ENCODE data around the gene PGLYRP4. TPM values are rescaled to one million over a fixed set of nuclear protein-coding genes. Genes with fewer than 3 reads are reported as not detected.

PGLYRP4 gene
- polyA plus RNA-seq, 2 donors: 3.1 to 3.3 TPM

- H3K27me3 ChIP-seq (ENCODE audit: control insufficient read depth in 1 of 2, insufficient read depth in 2 of 2, low read length in 2 of 2): no peaks in the 10 kb centered on the region
- WGBS, 2 donors: 57 to 63% methylated on average over 3 of the region's 3 CpGs
- no peaks in the 10 kb centered on the region for H3K36me3 ChIP-seq (ENCODE audit: control insufficient read depth in 2 of 2, insufficient read depth in 2 of 2, low read length in 1 of 2)
- peaks cover 0 to 2% of the 10 kb centered on the region in 2 donors for H3K9me3 ChIP-seq (ENCODE audit: control insufficient read depth in 2 of 2, insufficient read depth in 1 of 2, low read depth in 1 of 2, low read length in 1 of 2)
- peak overlapping the region; percentile 65 to 90 for H3K27ac ChIP-seq (ENCODE audit: low read depth in 2 of 2, low read length in 1 of 2)
- peak overlapping the region; percentile 5 to 18 for H3K4me3 ChIP-seq (ENCODE audit: low read depth in 1 of 2, low read length in 2 of 2)
- peaks cover 0 to 25% of the 10 kb centered on the region in 2 donors for H3K4me1 ChIP-seq (ENCODE audit: control insufficient read depth in 2 of 2, insufficient read depth in 2 of 2, low read length in 1 of 2)
These were observed 44.2 kb upstream of the PGLYRP4 start for GRCh38 chr1:153392822-153393221.

- Histone ChIP-seq H3K4me3 (ENCODE audit: low read depth in 1 of 2, low read length in 2 of 2) (peak overlapping the region; percentile 5 to 18), H3K27ac (ENCODE audit: low read depth in 2 of 2, low read length in 1 of 2) (peak overlapping the region; percentile 63 to 90), H3K36me3 (ENCODE audit: control insufficient read depth in 2 of 2, insufficient read depth in 2 of 2, low read length in 1 of 2) (no peaks in the 10 kb centered on the region), H3K9me3 (ENCODE audit: control insufficient read depth in 2 of 2, insufficient read depth in 1 of 2, low read depth in 1 of 2, low read length in 1 of 2) (peaks cover 0 to 2% of the 10 kb centered on the region in 2 donors), H3K4me1 (ENCODE audit: control insufficient read depth in 2 of 2, insufficient read depth in 2 of 2, low read length in 1 of 2) (peaks cover 0 to 25% of the 10 kb centered on the region in 2 donors), H3K27me3 (ENCODE audit: control insufficient read depth in 1 of 2, insufficient read depth in 2 of 2, low read length in 2 of 2) (no peaks in the 10 kb centered on the region)
- WGBS, 2 donors: 47 to 48% methylated on average over 3 of the region's 3 CpGs
These were observed 43.6 kb upstream of the PGLYRP4 start for GRCh38 chr1:153392258-153392657.

- H3K9me3 ChIP-seq (ENCODE audit: control insufficient read depth in 2 of 2, insufficient read depth in 1 of 2, low read depth in 1 of 2, low read length in 1 of 2): no peaks in the 10 kb centered on the region
- no peaks in the 10 kb centered on the region for H3K27me3 ChIP-seq (ENCODE audit: control insufficient read depth in 1 of 2, insufficient read depth in 2 of 2, low read length in 2 of 2)
- peak within 1 kb of the TSS; percentile 53 to 64 for H3K4me3 ChIP-seq (ENCODE audit: low read depth in 1 of 2, low read length in 2 of 2)
- H3K36me3 ChIP-seq (ENCODE audit: control insufficient read depth in 2 of 2, insufficient read depth in 2 of 2, low read length in 1 of 2): no peaks in the 10 kb centered on the region
- 48 to 55% methylated on average over 7 of the region's 7 CpGs for WGBS, 2 donors
- peaks cover 0 to 28% of the 10 kb centered on the region in 2 donors for H3K4me1 ChIP-seq (ENCODE audit: control insufficient read depth in 2 of 2, insufficient read depth in 2 of 2, low read length in 1 of 2)
- peak within 1 kb of the TSS; percentile 89 to 95 for H3K27ac ChIP-seq (ENCODE audit: low read depth in 2 of 2, low read length in 1 of 2)
These were observed 42.5 kb upstream of the PGLYRP4 start, which contains the start of gene S100A8 for GRCh38 chr1:153390938-153391710. TSS of gene S100A8 (minus strand) at chr1:153391073. CDS start at chr1:153390535, 538 bp downstream.

GRCh38 chr1:153389973-153390879, 41.6 kb upstream of the PGLYRP4 start:
- Histone ChIP-seq H3K4me1 (ENCODE audit: control insufficient read depth in 2 of 2, insufficient read depth in 2 of 2, low read length in 1 of 2) (peaks cover 0 to 26% of the 10 kb centered on the region in 2 donors), H3K27me3 (ENCODE audit: control insufficient read depth in 1 of 2, insufficient read depth in 2 of 2, low read length in 2 of 2) (no peaks in the 10 kb centered on the region), H3K9me3 (ENCODE audit: control insufficient read depth in 2 of 2, insufficient read depth in 1 of 2, low read depth in 1 of 2, low read length in 1 of 2) (no peaks in the 10 kb centered on the region), H3K36me3 (ENCODE audit: control insufficient read depth in 2 of 2, insufficient read depth in 2 of 2, low read length in 1 of 2) (no peaks in the 10 kb centered on the region), H3K27ac (ENCODE audit: low read depth in 2 of 2, low read length in 1 of 2) (peak overlapping the region; percentile 89 to 95), H3K4me3 (ENCODE audit: low read depth in 1 of 2, low read length in 2 of 2) (peak overlapping the region; percentile 53 to 64)
- 52 to 61% methylated on average over 17 of the region's 17 CpGs for WGBS, 2 donors

GRCh38 chr1:153389401-153389800, 40.8 kb upstream of the PGLYRP4 start:
- peak overlapping the region; percentile 53 to 64 for H3K4me3 ChIP-seq (ENCODE audit: low read depth in 1 of 2, low read length in 2 of 2)
- WGBS, 2 donors: 84 to 85% methylated on average over 1 of the region's 1 CpG
- peak overlapping the region; percentile 89 to 95 for H3K27ac ChIP-seq (ENCODE audit: low read depth in 2 of 2, low read length in 1 of 2)
- H3K9me3 ChIP-seq (ENCODE audit: control insufficient read depth in 2 of 2, insufficient read depth in 1 of 2, low read depth in 1 of 2, low read length in 1 of 2): no peaks in the 10 kb centered on the region
- no peaks in the 10 kb centered on the region for H3K36me3 ChIP-seq (ENCODE audit: control insufficient read depth in 2 of 2, insufficient read depth in 2 of 2, low read length in 1 of 2)
- peaks cover 0 to 20% of the 10 kb centered on the region in 2 donors for H3K4me1 ChIP-seq (ENCODE audit: control insufficient read depth in 2 of 2, insufficient read depth in 2 of 2, low read length in 1 of 2)
- H3K27me3 ChIP-seq (ENCODE audit: control insufficient read depth in 1 of 2, insufficient read depth in 2 of 2, low read length in 2 of 2): no peaks in the 10 kb centered on the region

- Histone ChIP-seq H3K36me3 (ENCODE audit: control insufficient read depth in 2 of 2, insufficient read depth in 2 of 2, low read length in 1 of 2) (no peaks in the 10 kb centered on the region), H3K4me1 (ENCODE audit: control insufficient read depth in 2 of 2, insufficient read depth in 2 of 2, low read length in 1 of 2) (peaks cover 0 to 16% of the 10 kb centered on the region in 2 donors), H3K27ac (ENCODE audit: low read depth in 2 of 2, low read length in 1 of 2) (peak overlapping the region; percentile 82 to 84), H3K4me3 (ENCODE audit: low read depth in 1 of 2, low read length in 2 of 2) (no peak overlapping the region), H3K9me3 (ENCODE audit: control insufficient read depth in 2 of 2, insufficient read depth in 1 of 2, low read depth in 1 of 2, low read length in 1 of 2) (no peaks in the 10 kb centered on the region), H3K27me3 (ENCODE audit: control insufficient read depth in 1 of 2, insufficient read depth in 2 of 2, low read length in 2 of 2) (no peaks in the 10 kb centered on the region)
- WGBS, 2 donors: 79 to 85% methylated on average over 4 of the region's 4 CpGs
These were observed 39.1 kb upstream of the PGLYRP4 start for GRCh38 chr1:153387785-153388184.

- WGBS, 2 donors: 83 to 91% methylated on average over 4 of the region's 4 CpGs
- no peaks in the 10 kb centered on the region for H3K9me3 ChIP-seq (ENCODE audit: control insufficient read depth in 2 of 2, insufficient read depth in 1 of 2, low read depth in 1 of 2, low read length in 1 of 2)
- peaks cover 0 to 13% of the 10 kb centered on the region in 2 donors for H3K4me1 ChIP-seq (ENCODE audit: control insufficient read depth in 2 of 2, insufficient read depth in 2 of 2, low read length in 1 of 2)
- no peaks in the 10 kb centered on the region for H3K36me3 ChIP-seq (ENCODE audit: control insufficient read depth in 2 of 2, insufficient read depth in 2 of 2, low read length in 1 of 2)
- H3K27ac ChIP-seq (ENCODE audit: low read depth in 2 of 2, low read length in 1 of 2): peak overlapping the region; percentile 80 to 90
- no peak overlapping the region for H3K4me3 ChIP-seq (ENCODE audit: low read depth in 1 of 2, low read length in 2 of 2)
- H3K27me3 ChIP-seq (ENCODE audit: control insufficient read depth in 1 of 2, insufficient read depth in 2 of 2, low read length in 2 of 2): no peaks in the 10 kb centered on the region
These were observed 38.4 kb upstream of the PGLYRP4 start for GRCh38 chr1:153387001-153387400.

GRCh38 chr1:153386500-153386901, 37.9 kb upstream of the PGLYRP4 start:
- WGBS, 2 donors: 31 to 45% methylated on average over 5 of the region's 5 CpGs
- no peaks in the 10 kb centered on the region for H3K27me3 ChIP-seq (ENCODE audit: control insufficient read depth in 1 of 2, insufficient read depth in 2 of 2, low read length in 2 of 2)
- H3K4me1 ChIP-seq (ENCODE audit: control insufficient read depth in 2 of 2, insufficient read depth in 2 of 2, low read length in 1 of 2): peaks cover 0 to 11% of the 10 kb centered on the region in 2 donors
- H3K4me3 ChIP-seq (ENCODE audit: low read depth in 1 of 2, low read length in 2 of 2): no peak overlapping the region
- H3K27ac ChIP-seq (ENCODE audit: low read depth in 2 of 2, low read length in 1 of 2): peak overlapping the region; percentile 80 to 90
- H3K9me3 ChIP-seq (ENCODE audit: control insufficient read depth in 2 of 2, insufficient read depth in 1 of 2, low read depth in 1 of 2, low read length in 1 of 2): no peaks in the 10 kb centered on the region
- no peaks in the 10 kb centered on the region for H3K36me3 ChIP-seq (ENCODE audit: control insufficient read depth in 2 of 2, insufficient read depth in 2 of 2, low read length in 1 of 2)

GRCh38 chr1:153384958-153385580, 36.4 kb upstream of the PGLYRP4 start:
- Histone ChIP-seq H3K36me3 (ENCODE audit: control insufficient read depth in 2 of 2, insufficient read depth in 2 of 2, low read length in 1 of 2) (no peaks in the 10 kb centered on the region), H3K27ac (ENCODE audit: low read depth in 2 of 2, low read length in 1 of 2) (peak overlapping the region; percentile 86 to 95), H3K9me3 (ENCODE audit: control insufficient read depth in 2 of 2, insufficient read depth in 1 of 2, low read depth in 1 of 2, low read length in 1 of 2) (peaks cover 0 to 3% of the 10 kb centered on the region in 2 donors), H3K4me1 (ENCODE audit: control insufficient read depth in 2 of 2, insufficient read depth in 2 of 2, low read length in 1 of 2) (peaks cover 0 to 8% of the 10 kb centered on the region in 2 donors), H3K4me3 (ENCODE audit: low read depth in 1 of 2, low read length in 2 of 2) (no peak overlapping the region), H3K27me3 (ENCODE audit: control insufficient read depth in 1 of 2, insufficient read depth in 2 of 2, low read length in 2 of 2) (no peaks in the 10 kb centered on the region)
- 62 to 70% methylated on average over 4 of the region's 4 CpGs for WGBS, 2 donors

All from esophagus (tissue), 2 donors.